ENCODE results near the gene ANKRD16.

GRCh38 chr10:5896208-5897052 is 6.7 kb upstream of the ANKRD16 start:
- TF ChIP-seq CTCF (IDR thresholded peaks at IDR 0.05) (no peak), EZH2 (IDR thresholded peaks at IDR 0.05; ENCODE audit: borderline replicate concordance, insufficient read depth, low read depth, low read length, poor library complexity, severe bottlenecking) (no peak)

All from B cell (primary cell).